GM12878 (cell line): Measurements from ENCODE around the gene LANCL2. TPM values are rescaled to one million over a fixed set of nuclear protein-coding genes. Genes with fewer than 3 reads are reported as not detected.
A peak's percentile ranks its signal among the peaks of the same experiment; 100 is the strongest.

ENCODE experiments used
- ASH2L ChIP-seq: fragments of 300-600, 200-600 bp; sonication (generic); IDR thresholded peaks from 2 replicates; pipeline ENCODE4 v1.6.1; 2017; ENCODE audit warnings: low read depth, mild to moderate bottlenecking, borderline replicate concordance
- ATF7 ChIP-seq: fragments of 450-650 bp; IDR thresholded peaks from 2 replicates; pipeline ENCODE4 v1.6.1; 2016; ENCODE audit warnings: low read depth, mild to moderate bottlenecking
- CBX5 ChIP-seq: sonication (generic); IDR thresholded peaks from 2 replicates; pipeline ENCODE4 v1.6.1; 2016; ENCODE audit warnings: low read depth, moderate library complexity, mild to moderate bottlenecking, inconsistent platforms
- GATAD2B ChIP-seq: fragments of 450-650 bp; conservative IDR thresholded peaks from 2 replicates; pipeline ENCODE4 v1.6.1; 2017; ENCODE audit warnings: low read depth, mild to moderate bottlenecking, moderate library complexity
- HDGF ChIP-seq: fragments of 450-650 bp; IDR thresholded peaks from 2 replicates; pipeline ENCODE4 v1.6.1; 2016; ENCODE audit warnings: antibody characterized with exemption
- IKZF1 ChIP-seq: fragments of 450-650 bp; conservative IDR thresholded peaks from 2 replicates; pipeline ENCODE4 v1.6.1; 2017; ENCODE audit warnings: antibody characterized with exemption, mild to moderate bottlenecking
- JUNB ChIP-seq: IDR thresholded peaks from 2 replicates; pipeline ENCODE4 v1.6.1; 2016; ENCODE audit warnings: antibody characterized with exemption, mild to moderate bottlenecking
- JUND ChIP-seq: IDR thresholded peaks from 2 replicates; pipeline ENCODE4 v1.6.1; 2012; ENCODE audit warnings: low read depth, mild to moderate bottlenecking, low read length, improper control_type of control experiment, moderate library complexity
- NFXL1 ChIP-seq: fragments of 450-650 bp; IDR thresholded peaks from 2 replicates; pipeline ENCODE4 v1.6.1; 2017; ENCODE audit warnings: antibody characterized with exemption, mild to moderate bottlenecking, borderline replicate concordance
- NFYB ChIP-seq: IDR thresholded peaks from 2 replicates; pipeline ENCODE4 v1.6.1; 2011; ENCODE audit warnings: low read depth, mild to moderate bottlenecking, low read length, improper control_type of control experiment, moderate library complexity; ENCODE audit not compliant: insufficient read depth
- NRF1 ChIP-seq: conservative IDR thresholded peaks from 2 replicates; pipeline ENCODE4 v1.6.1; 2011; ENCODE audit warnings: mild to moderate bottlenecking, low read depth, low read length, improper control_type of control experiment
- RAD21 ChIP-seq: IDR thresholded peaks from 2 replicates; pipeline ENCODE4 v1.6.1; 2011; ENCODE audit warnings: mild to moderate bottlenecking, low read depth, low read length, moderate library complexity; ENCODE audit not compliant: insufficient read depth
- SMAD5 ChIP-seq: IDR thresholded peaks from 2 replicates; pipeline ENCODE4 v1.6.1; 2016; ENCODE audit warnings: antibody characterized with exemption, low read depth
- STAT3 ChIP-seq: IDR thresholded peaks from 2 replicates; pipeline ENCODE4 v1.6.1; 2011; ENCODE audit warnings: low read depth, low read length, improper control_type of control experiment
- TCF7 ChIP-seq: IDR thresholded peaks from 2 replicates; pipeline ENCODE4 v1.6.1; 2014; ENCODE audit warnings: antibody characterized with exemption, borderline replicate concordance
- ZNF24 ChIP-seq: fragments of 450-650 bp; IDR thresholded peaks from 2 replicates; pipeline ENCODE4 v1.6.1; 2017; ENCODE audit warnings: antibody characterized with exemption, mild to moderate bottlenecking
- polyA plus RNA-seq, 11 experiments: library from polyadenylated mRNA; depleted of rRNA in 4 of 11; unstranded in 6 of 11; stranded (reverse) in 5 of 11; fragments of >200 nt; fragmentation: Nextera tagmentation in 4 of 11; fragmentation: Illumina TruSeq in 1 of 11; extraction: Ambion mirVana in 4 of 11; extraction: Trizol in 1 of 11; gene quantifications; 1 replicate in 1 of 11; 2 replicates in 10 of 11; pipeline versions ENCODE4 v1.2.1 to v1.2.3, GENCODE V29; 2011 to 2016; ENCODE audit warnings: inconsistent platforms in 2 of 11, missing spikeins in 2 of 11, low read depth in 1 of 11
- total RNA-seq, 4 experiments: library from RNA; depleted of rRNA in 3 of 4; stranded (reverse); fragments of >200 nt in 3 of 4; fragmentation: Illumina TruSeq in 1 of 4; extraction: Trizol in 1 of 4; gene quantifications; 2 replicates each; pipeline versions ENCODE4 v1.2.1 to v1.2.3, GENCODE V29; 2013 to 2021
- TF ChIP-seq, protein P1 (sequence below): IDR thresholded peaks from 2 replicates; pipeline ENCODE4 v1.6.1; 2011; ENCODE audit warnings: mild to moderate bottlenecking, low read depth, low read length, moderate library complexity; ENCODE audit not compliant: insufficient replicate concordance
- TF ChIP-seq, protein P2 (sequence below): fragments of 450-650 bp; formaldehyde crosslinking; IDR thresholded peaks from 2 replicates; pipeline ENCODE4 v1.4.0; 2022; ENCODE audit warnings: mild to moderate bottlenecking, moderate library complexity
- TF ChIP-seq, protein P3 (sequence below): IDR thresholded peaks from 2 replicates; pipeline ENCODE4 v1.6.1; 2011; ENCODE audit warnings: low read depth, mild to moderate bottlenecking, low read length, moderate library complexity, borderline replicate concordance; ENCODE audit errors: extremely low read depth
- TF ChIP-seq, protein P4 (sequence below): fragments of 450-650 bp; formaldehyde crosslinking; IDR thresholded peaks from 2 replicates; pipeline ENCODE4 v1.5.0; 2022; ENCODE audit warnings: mild to moderate bottlenecking, missing genetic modification characterization
- TF ChIP-seq, protein P5 (sequence below): IDR thresholded peaks from 2 replicates; pipeline ENCODE4 v1.6.1; 2011; ENCODE audit warnings: low read depth, low read length, improper control_type of control experiment, borderline replicate concordance

LANCL2 gene
- total and polyA plus RNA-seq, 10 of the 15 experiments (the other 5 are each of a cell fraction or from before 2014, with no cell fraction given): 8.1 to 28.6 (median 16.4) TPM

DNA sequence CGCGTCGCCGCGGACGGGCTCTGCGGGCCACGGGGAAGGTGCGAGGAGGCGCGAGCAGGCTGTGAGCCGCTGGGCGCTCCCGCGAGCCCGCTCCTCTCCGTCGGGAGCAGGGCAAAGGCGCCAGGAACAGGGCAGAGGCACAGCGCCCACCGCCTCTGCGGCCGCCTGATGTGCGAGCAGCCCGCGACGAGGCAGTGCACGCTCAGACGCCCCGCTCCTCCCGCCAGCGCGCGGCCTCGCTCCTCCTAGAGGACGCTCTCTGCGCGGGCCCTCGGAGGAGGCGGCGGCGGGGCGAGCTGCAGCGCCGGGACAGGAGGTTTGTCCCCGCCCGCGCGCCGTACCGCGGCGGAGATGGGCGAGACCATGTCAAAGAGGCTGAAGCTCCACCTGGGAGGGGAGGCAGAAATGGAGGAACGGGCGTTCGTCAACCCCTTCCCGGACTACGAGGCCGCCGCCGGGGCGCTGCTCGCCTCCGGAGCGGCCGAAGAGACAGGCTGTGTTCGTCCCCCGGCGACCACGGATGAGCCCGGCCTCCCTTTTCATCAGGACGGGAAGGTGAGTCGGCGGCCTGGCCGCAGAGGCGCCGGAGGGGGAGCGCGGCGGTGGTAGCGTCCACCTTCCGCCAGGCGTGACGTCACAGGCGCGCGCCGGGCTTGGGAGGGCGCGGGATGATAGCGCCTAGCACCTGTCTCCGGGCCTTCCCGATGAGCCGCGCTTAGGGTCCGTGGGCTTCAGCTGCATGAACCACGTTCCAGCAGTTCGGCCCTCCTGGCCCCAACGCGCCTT lies 731 bp downstream of the LANCL2 start (continued):
- TF ChIP-seq, protein P1, sequence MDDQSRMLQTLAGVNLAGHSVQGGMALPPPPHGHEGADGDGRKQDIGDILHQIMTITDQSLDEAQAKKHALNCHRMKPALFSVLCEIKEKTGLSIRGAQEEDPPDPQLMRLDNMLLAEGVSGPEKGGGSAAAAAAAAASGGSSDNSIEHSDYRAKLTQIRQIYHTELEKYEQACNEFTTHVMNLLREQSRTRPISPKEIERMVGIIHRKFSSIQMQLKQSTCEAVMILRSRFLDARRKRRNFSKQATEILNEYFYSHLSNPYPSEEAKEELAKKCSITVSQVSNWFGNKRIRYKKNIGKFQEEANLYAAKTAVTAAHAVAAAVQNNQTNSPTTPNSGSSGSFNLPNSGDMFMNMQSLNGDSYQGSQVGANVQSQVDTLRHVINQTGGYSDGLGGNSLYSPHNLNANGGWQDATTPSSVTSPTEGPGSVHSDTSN: no peak
- TF ChIP-seq, protein P2, sequence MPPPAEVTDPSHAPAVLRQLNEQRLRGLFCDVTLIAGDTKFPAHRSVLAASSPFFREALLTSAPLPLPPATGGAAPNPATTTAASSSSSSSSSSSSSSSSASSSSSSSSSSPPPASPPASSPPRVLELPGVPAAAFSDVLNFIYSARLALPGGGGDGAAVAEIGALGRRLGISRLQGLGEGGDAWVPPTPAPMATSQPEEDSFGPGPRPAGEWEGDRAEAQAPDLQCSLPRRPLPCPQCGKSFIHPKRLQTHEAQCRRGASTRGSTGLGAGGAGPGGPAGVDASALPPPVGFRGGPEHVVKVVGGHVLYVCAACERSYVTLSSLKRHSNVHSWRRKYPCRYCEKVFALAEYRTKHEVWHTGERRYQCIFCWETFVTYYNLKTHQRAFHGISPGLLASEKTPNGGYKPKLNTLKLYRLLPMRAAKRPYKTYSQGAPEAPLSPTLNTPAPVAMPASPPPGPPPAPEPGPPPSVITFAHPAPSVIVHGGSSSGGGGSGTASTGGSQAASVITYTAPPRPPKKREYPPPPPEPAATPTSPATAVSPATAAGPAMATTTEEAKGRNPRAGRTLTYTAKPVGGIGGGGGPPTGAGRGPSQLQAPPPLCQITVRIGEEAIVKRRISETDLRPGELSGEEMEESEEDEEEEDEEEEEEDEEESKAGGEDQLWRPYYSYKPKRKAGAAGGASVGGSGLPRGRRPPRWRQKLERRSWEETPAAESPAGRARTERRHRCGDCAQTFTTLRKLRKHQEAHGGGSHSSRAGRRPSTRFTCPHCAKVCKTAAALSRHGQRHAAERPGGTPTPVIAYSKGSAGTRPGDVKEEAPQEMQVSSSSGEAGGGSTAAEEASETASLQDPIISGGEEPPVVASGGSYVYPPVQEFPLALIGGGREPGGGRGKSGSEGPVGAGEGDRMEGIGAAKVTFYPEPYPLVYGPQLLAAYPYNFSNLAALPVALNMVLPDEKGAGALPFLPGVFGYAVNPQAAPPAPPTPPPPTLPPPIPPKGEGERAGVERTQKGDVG (CRISPR knock-in tag): no peak
- no peak for TF ChIP-seq NRF1
- no peak for TF ChIP-seq TCF7
- no peak for TF ChIP-seq NFYB
- no peak for TF ChIP-seq ZNF24
- TF ChIP-seq STAT3: no peak
- no peak for TF ChIP-seq NFXL1
- TF ChIP-seq, protein P3, sequence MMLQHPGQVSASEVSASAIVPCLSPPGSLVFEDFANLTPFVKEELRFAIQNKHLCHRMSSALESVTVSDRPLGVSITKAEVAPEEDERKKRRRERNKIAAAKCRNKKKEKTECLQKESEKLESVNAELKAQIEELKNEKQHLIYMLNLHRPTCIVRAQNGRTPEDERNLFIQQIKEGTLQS: peak; percentile 80; the same call in 1 of the 2 replicates
- TF ChIP-seq, protein P4, sequence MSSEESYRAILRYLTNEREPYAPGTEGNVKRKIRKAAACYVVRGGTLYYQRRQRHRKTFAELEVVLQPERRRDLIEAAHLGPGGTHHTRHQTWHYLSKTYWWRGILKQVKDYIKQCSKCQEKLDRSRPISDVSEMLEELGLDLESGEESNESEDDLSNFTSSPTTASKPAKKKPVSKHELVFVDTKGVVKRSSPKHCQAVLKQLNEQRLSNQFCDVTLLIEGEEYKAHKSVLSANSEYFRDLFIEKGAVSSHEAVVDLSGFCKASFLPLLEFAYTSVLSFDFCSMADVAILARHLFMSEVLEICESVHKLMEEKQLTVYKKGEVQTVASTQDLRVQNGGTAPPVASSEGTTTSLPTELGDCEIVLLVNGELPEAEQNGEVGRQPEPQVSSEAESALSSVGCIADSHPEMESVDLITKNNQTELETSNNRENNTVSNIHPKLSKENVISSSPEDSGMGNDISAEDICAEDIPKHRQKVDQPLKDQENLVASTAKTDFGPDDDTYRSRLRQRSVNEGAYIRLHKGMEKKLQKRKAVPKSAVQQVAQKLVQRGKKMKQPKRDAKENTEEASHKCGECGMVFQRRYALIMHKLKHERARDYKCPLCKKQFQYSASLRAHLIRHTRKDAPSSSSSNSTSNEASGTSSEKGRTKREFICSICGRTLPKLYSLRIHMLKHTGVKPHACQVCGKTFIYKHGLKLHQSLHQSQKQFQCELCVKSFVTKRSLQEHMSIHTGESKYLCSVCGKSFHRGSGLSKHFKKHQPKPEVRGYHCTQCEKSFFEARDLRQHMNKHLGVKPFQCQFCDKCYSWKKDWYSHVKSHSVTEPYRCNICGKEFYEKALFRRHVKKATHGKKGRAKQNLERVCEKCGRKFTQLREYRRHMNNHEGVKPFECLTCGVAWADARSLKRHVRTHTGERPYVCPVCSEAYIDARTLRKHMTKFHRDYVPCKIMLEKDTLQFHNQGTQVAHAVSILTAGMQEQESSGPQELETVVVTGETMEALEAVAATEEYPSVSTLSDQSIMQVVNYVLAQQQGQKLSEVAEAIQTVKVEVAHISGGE: 0 out of 2 replicates have a peak, but pooled peaks have one; percentile 28
- peak; percentile 96 for TF ChIP-seq IKZF1
- peak; percentile 31; the same call in 1 of the 2 replicates for TF ChIP-seq RAD21
- TF ChIP-seq CBX5: no peak; the same call in 1 of the 2 replicates
- TF ChIP-seq JUNB: no peak
- peak; percentile 74; the same call in 1 of the 2 replicates for TF ChIP-seq ASH2L
- 0 out of 2 replicates have a peak, but pooled peaks have one; percentile 52 for TF ChIP-seq SMAD5
- TF ChIP-seq JUND: peak; percentile 94
- peak; percentile 99 for TF ChIP-seq ATF7
- TF ChIP-seq, protein P5, sequence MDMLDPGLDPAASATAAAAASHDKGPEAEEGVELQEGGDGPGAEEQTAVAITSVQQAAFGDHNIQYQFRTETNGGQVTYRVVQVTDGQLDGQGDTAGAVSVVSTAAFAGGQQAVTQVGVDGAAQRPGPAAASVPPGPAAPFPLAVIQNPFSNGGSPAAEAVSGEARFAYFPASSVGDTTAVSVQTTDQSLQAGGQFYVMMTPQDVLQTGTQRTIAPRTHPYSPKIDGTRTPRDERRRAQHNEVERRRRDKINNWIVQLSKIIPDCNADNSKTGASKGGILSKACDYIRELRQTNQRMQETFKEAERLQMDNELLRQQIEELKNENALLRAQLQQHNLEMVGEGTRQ: no peak
- TF ChIP-seq GATAD2B: peak; percentile 85; the same call in 1 of the 2 replicates
- TF ChIP-seq HDGF: no peak
